ENCODE measurements around the gene TMEM131L.

- TF ChIP-seq CTCF (optimal IDR thresholded peaks at IDR 0.05 in 1 of 3, IDR thresholded peaks at IDR 0.05 in 1 of 3, conservative IDR thresholded peaks at IDR 0.05 in 1 of 3; ENCODE audit: extremely low read depth in 1 of 3, insufficient read depth in 2 of 3, low read length in 3 of 3) (no peak), EZH2 (IDR thresholded peaks at IDR 0.05; ENCODE audit: low read length) (no peak)
These were observed 15.3 kb downstream of the TMEM131L start for GRCh38 chr4:153481478-153481877.

Data from keratinocyte (primary cell).